Measurements from ENCODE around the gene ZC3H12A.

ZC3H12A gene

GRCh38 chr1:37453647-37454046 lies 20.7 kb upstream of the ZC3H12A start:
- DNase-seq (ENCODE audit: low read depth in 1 of 2, low spot score in 1 of 2), result no peak

- no peak for DNase-seq (ENCODE audit: low read depth in 1 of 2, low spot score in 1 of 2)
Observed at GRCh38 chr1:37455516-37455915, 18.9 kb upstream of the ZC3H12A start.

GRCh38 chr1:37456614-37457013 lies 17.8 kb upstream of the ZC3H12A start:
- no peak for DNase-seq (ENCODE audit: low read depth in 1 of 2, low spot score in 1 of 2)

GRCh38 chr1:37458551-37458950 lies 15.8 kb upstream of the ZC3H12A start:
- no peak for DNase-seq (ENCODE audit: low read depth in 1 of 2, low spot score in 1 of 2)

GRCh38 chr1:37461698-37462436 lies 12.5 kb upstream of the ZC3H12A start:
- DNase-seq (ENCODE audit: low read depth in 1 of 2, low spot score in 1 of 2), result no peak

GRCh38 chr1:37464443-37464842 lies 9.9 kb upstream of the ZC3H12A start:
- no peak for DNase-seq (ENCODE audit: low read depth in 1 of 2, low spot score in 1 of 2)

GRCh38 chr1:37465593-37466517 lies 8.5 kb upstream of the ZC3H12A start:
- DNase-seq (ENCODE audit: low read depth in 1 of 2, low spot score in 1 of 2), result no peak

- DNase-seq (ENCODE audit: low read depth in 1 of 2, low spot score in 1 of 2), result no peak
Observed at GRCh38 chr1:37468037-37468436, 6.3 kb upstream of the ZC3H12A start.

GRCh38 chr1:37469386-37469785 lies 5.0 kb upstream of the ZC3H12A start:
- DNase-seq (ENCODE audit: low read depth in 1 of 2, low spot score in 1 of 2), result no peak

GRCh38 chr1:37471345-37472231 lies 2.8 kb upstream of the ZC3H12A start:
- DNase-seq (ENCODE audit: low read depth in 1 of 2, low spot score in 1 of 2), result no peak

- DNase-seq (ENCODE audit: low read depth in 1 of 2, low spot score in 1 of 2), result no peak
Observed at GRCh38 chr1:37472281-37472680, 2.1 kb upstream of the ZC3H12A start.

GRCh38 chr1:37472994-37473393 lies 1.4 kb upstream of the ZC3H12A start:
- DNase-seq (ENCODE audit: low read depth in 1 of 2, low spot score in 1 of 2), result no peak

- DNase-seq (ENCODE audit: low read depth in 1 of 2, low spot score in 1 of 2), result no peak
Observed at GRCh38 chr1:37473431-37474045, 842 bp upstream of the ZC3H12A start.

- DNase-seq (ENCODE audit: low read depth in 1 of 2, low spot score in 1 of 2), result no peak
Observed at GRCh38 chr1:37474697-37475379, 458 bp downstream of the ZC3H12A start.

GRCh38 chr1:37475380-37476086 lies 1.2 kb downstream of the ZC3H12A start:
- DNase-seq (ENCODE audit: low read depth in 1 of 2, low spot score in 1 of 2), result no peak

GRCh38 chr1:37476087-37476452 lies 1.7 kb downstream of the ZC3H12A start:
- DNase-seq (ENCODE audit: low read depth in 1 of 2, low spot score in 1 of 2), result no peak

GRCh38 chr1:37476460-37477197 lies 2.2 kb downstream of the ZC3H12A start:
- DNase-seq (ENCODE audit: low read depth in 1 of 2, low spot score in 1 of 2), result no peak

- peak; percentile 63 to 86 for DNase-seq (ENCODE audit: low read depth in 1 of 2, low spot score in 1 of 2)
Observed at GRCh38 chr1:37477198-37477931, 3.0 kb downstream of the ZC3H12A start.
